Measurements from ENCODE around the gene CNOT8.

GRCh38 chr5:154836225-154836624 lies 22.2 kb upstream of the CNOT8 start:
- TF ChIP-seq CTCF (IDR thresholded peaks at IDR 0.05) (no peak), POLR2A (IDR thresholded peaks at IDR 0.05) (no peak)

All from lower leg skin (tissue), 3 donors.